ENCODE data around the gene SLC7A8.

DNA sequence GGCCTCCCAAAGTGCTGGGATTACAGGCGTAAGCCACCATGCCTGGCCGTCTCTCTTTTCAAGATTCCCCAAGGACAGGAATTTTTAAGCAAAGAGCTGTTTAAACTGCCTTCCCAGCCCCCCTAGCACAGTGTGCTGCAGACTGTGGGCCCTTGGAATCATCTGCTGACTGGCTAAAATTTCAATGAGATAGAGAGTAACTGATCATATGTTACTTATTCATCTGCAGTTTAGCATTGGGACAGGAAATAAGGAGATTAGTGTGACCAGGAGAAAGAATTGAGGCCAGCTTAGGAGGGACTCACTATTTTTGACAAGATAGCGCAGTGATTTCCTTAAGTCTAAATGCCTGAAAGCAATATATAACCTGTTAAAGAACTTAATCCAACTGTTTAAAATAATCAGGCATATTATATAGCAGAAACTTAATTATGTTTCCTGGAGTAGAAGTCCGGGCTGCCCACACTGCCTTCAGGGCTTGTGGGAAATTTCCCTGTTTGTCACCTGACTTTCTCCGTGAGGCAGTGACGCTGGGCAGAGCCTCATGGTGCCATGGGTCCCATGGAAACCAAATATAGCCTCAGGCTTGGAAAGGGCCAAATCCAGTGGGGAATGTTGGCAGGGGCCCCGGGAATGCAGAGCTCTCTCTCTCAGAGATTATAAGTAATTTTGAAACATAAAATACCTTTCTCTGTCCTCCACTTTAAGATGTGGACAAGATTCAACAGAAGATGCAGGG is 41.6 kb downstream of the SLC7A8 start:
- TF ChIP-seq CTCF (conservative IDR thresholded peaks at IDR 0.05; ENCODE audit: low read length), result no peak
- no peak for TF ChIP-seq EZH2phosphoT487 (IDR thresholded peaks at IDR 0.05; ENCODE audit: borderline replicate concordance, low read depth, low read length)
